NCI-H345 (cell line): ENCODE data around the gene PPIL6.
"Not testable (repeated sequence)": the region's sequence is repeated elsewhere in the genome, so short reads cannot be mapped to it uniquely, and the experiment has no call there.

ENCODE experiments used
- DNase-seq: peaks from one replicate; lab custom pipeline; 2025; lab: John Stamatoyannopoulos, UW

The PPIL6 gene

GRCh38 chr6:109393886-109394281, 46.5 kb downstream of the PPIL6 start:
- no peak for DNase-seq

- no peak for DNase-seq
These were observed 47.1 kb downstream of the PPIL6 start for GRCh38 chr6:109393157-109393885.

- no peak for DNase-seq
These were observed 50.7 kb downstream of the PPIL6 start for GRCh38 chr6:109389650-109390274.

GRCh38 chr6:109388265-109388664, 52.2 kb downstream of the PPIL6 start:
- DNase-seq, result no peak

- DNase-seq, result no peak
These were observed 56.9 kb downstream of the PPIL6 start for GRCh38 chr6:109383438-109383940.

- peak; percentile 95 for DNase-seq
These were observed 57.6 kb downstream of the PPIL6 start for GRCh38 chr6:109382576-109383437.

- DNase-seq, result peak; percentile 95
These were observed 58.5 kb downstream of the PPIL6 start, which contains the start of gene CD164 for GRCh38 chr6:109381747-109382575. CD164 (minus strand) TSS chr6:109382467; CDS start chr6:109382378, 89 bp downstream.

GRCh38 chr6:109381061-109381746, 59.2 kb downstream of the PPIL6 start:
- DNase-seq, result peak; percentile 43

GRCh38 chr6:109379711-109380110, 60.7 kb downstream of the PPIL6 start:
- DNase-seq, result no peak

GRCh38 chr6:109377717-109378116, 62.7 kb downstream of the PPIL6 start:
- DNase-seq, result no peak

- no peak for DNase-seq
These were observed 66.0 kb downstream of the PPIL6 start for GRCh38 chr6:109374326-109374892.

GRCh38 chr6:109373762-109374161, 66.7 kb downstream of the PPIL6 start:
- DNase-seq, result no peak

GRCh38 chr6:109373331-109373730, 67.1 kb downstream of the PPIL6 start:
- no peak for DNase-seq

- DNase-seq, result no peak
These were observed 68.3 kb downstream of the PPIL6 start for GRCh38 chr6:109372130-109372529.

- no peak for DNase-seq
These were observed 69.6 kb downstream of the PPIL6 start for GRCh38 chr6:109370792-109371191.

- no peak for DNase-seq
These were observed 70.1 kb downstream of the PPIL6 start for GRCh38 chr6:109370336-109370735.

- DNase-seq, result no peak
These were observed 70.7 kb downstream of the PPIL6 start for GRCh38 chr6:109369728-109370127.

- not testable (repeated sequence) for DNase-seq
These were observed 75.9 kb downstream of the PPIL6 start for GRCh38 chr6:109364382-109365078.

GRCh38 chr6:109363753-109364152, 76.7 kb downstream of the PPIL6 start:
- no peak for DNase-seq
